Measurements from ENCODE around the gene PAQR6.
"Not testable (repeated sequence)": the region's sequence is repeated elsewhere in the genome, so short reads cannot be mapped to it uniquely, and the experiment has no call there.

PAQR6 gene

DNA sequence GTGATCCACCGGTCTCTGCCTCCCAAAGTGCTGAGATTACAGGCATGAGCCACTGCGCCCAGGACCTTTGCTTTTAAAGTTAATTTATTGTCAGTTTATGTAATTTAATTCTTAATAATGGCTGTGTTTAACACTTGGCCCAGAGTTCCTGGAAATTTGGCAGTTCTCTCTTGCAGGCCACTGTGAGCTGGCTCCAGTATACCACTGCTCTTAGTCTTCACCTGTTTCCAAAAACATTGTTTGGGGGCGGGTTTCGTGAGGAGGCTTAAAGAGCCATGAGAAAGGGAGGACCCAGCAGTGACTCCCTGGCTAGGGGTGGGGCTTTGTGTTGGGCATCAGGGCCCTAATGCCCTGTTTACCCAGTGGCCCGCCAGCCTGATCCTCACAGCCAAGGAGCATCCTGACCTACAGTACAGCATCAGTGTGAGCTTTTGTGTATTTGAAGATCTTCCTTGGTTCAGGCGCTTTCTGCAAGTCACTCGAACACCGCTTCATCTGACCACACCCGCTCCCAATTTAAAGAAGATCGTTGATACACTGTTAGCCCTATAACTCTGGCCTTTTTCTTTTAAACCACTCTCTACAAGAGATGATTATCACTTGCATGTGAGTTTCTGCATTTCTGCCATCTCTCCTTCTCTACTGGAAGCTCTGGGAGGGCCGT lies 17.9 kb downstream of the PAQR6 start:
- DNase-seq: no peak

DNA sequence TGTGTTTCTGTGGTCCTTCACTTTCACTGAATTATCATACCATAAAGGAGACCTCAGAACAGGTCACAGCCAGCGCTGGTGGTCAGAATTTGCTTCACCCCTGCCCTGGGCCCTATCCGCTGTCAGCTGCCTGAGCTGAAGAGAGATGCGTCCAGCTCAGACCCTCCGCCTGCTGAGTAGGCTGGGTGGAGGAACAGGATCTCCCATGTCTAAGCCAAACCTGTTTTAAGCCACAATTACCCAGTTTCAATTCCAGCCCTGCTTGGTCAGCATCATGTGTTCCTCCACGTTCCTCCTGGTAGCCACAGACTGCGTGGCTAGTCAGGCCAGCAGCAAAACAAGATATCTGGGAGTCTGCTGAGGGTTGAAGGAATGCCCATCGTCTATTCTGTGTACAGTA lies 19.4 kb downstream of the PAQR6 start:
- peak; percentile 42 for DNase-seq

DNA sequence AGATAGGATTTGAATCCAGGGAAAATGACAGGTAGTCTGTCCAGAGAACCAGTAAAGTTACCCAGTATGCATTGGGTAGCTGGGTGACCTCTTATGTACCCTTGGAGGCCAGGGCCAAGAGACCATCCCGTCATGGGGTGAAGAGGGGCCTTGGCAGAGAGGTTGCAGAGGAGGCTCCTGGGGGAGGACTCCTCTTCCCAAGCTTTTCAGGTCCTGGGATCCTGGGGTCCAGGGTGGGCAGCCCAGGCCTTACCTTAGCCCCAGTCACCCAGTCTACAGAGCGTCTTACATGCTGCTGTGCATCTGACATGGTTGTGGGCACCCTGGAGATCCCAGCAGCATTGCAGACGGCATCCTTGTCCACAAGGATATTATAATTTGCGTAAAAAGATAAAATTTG lies 21.1 kb downstream of the PAQR6 start:
- no peak for DNase-seq

DNA sequence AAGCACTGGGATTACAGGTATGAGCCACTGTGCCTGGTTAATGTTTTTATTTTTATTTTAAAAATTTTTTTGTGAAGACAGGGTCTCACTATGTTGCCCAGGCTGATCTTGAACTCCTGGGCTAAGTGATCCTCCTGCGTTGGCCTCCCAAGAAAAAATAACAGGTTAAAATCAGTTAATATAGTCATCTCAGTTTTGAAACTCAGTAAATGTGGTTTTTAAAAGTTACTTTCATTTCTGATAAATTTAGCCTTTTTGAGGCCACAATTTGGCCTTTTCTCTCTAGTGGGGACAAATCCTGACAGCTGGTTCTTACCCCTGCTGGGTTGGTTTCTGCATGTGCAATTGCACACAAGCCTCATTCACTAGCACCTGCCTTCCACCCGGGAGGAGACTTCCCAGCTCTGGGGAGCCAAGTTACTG lies 21.7 kb downstream of the PAQR6 start:
- peak; percentile 80 for DNase-seq

DNA sequence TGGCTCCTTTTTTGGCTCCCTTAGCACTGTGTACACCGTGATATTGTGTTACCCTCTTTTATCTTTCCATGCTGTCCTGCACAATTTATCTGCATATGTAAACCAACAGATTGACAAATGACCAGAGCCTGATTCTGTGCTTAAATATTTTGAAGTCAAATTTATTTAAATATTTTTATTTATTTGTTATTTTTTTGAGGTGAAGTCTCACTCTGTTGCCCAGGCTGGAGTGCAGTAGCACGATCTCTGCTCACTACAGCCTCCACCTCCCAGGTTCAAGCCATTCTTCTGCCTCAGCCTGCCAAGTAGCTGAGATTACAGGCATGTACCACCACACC lies 22.2 kb downstream of the PAQR6 start:
- no peak for DNase-seq

DNA sequence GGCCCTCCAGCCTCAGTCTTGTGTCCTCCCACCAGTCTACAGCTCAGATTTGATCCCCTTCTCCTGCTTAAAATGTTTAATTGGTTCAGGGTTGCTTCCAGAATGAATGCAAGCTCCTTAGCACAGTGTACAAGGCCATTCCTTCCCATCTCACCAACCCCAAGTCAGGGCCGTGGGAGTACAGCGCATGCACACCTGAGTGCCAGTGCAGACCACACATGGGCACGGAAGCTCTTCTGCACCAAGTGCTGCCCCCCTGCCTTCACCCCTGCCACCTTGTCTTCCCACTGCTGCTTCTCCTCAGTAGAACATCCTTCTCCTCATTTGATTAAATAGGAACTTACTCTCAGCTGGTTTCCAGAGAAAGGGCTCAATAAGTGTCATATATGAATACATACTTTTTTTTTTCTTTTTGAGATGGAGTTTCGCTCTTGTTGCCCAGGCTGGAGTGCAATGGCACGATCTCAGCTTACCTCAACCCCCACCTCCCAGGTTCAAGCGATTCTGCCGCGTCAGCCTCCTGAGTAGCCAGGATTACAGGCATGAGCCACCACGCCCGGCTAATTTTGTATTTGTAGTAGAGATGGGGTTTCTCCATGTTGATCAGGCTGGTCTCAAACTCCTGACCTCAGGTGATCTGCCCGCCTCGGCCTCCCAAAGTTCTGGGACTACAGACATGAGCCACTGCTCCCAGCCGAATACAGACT lies 25.7 kb downstream of the PAQR6 start:
- no peak for DNase-seq

DNA sequence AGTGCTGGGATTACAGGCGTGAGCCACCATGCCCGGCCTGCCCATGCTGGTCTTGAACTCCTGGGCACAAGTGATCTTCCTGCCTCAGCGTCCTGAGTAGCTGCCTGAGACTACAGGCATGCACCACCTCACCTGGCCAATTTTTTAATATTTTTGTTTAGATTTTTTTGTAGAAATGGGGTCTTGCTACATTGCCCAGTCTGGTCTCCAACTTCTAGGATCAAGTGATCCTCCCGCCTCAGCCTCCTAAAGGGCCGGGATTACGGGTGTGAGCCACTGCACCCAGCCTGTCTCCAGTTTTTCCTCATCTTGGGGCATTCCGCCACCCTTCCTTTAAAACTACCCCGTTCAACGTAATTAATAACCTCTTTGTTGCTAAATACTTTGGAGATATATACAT lies 27.6 kb downstream of the PAQR6 start:
- DNase-seq: no peak

DNA sequence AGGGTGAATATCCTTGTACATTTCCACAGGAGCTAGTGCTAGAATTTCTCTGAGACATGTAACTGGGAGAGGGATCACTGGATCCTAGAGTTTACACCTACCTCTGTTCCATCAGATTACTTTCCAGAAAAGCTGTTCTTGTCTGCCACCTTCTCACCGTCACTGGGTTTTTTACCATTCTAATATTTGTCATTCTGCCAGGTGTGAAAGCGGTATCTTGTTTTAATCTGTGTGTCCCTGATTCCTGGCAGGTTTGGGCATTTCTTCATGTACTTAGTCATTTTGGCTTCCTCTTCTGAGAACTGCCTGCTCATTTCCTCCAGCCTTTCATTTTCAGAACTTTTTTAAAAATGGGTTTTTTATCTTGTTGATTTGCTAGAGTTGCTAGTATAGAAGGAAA lies 30.0 kb downstream of the PAQR6 start:
- peak; percentile 43 for DNase-seq

DNA sequence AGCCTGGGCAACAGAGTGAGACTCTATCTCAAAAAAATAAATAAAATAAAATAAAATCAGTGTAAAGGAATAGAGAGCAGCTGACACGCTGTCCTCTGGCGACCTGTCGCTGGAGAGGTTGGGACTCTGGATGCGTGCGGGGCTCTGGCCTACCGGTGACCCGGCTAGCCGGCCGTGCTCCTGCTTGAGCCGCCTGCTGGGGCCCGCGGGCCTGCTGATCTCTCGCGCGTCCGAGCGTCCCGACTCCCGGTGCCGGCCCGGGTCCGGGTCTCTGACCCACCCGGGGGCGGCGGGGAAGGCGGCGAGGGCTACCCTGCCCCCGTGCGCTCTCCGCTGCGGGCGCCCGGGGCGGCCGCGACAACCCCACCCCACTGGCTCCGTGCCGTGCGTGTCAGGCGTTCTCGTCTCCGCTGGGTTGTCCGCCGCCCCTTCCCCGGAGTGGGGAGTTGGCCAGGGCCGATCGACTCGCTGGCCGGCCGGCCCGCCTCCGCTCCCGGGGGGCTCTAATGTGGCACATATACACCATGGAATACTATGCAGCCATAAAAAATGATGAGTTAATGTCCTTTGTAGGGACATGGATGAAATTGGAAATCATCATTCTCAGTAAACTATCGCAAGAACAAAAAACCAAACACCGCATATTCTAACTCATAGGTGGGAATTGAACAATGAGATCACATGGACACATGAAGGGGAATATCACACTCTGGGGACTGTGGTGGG lies 31.3 kb downstream of the PAQR6 start:
- not testable (repeated sequence) for DNase-seq

DNA sequence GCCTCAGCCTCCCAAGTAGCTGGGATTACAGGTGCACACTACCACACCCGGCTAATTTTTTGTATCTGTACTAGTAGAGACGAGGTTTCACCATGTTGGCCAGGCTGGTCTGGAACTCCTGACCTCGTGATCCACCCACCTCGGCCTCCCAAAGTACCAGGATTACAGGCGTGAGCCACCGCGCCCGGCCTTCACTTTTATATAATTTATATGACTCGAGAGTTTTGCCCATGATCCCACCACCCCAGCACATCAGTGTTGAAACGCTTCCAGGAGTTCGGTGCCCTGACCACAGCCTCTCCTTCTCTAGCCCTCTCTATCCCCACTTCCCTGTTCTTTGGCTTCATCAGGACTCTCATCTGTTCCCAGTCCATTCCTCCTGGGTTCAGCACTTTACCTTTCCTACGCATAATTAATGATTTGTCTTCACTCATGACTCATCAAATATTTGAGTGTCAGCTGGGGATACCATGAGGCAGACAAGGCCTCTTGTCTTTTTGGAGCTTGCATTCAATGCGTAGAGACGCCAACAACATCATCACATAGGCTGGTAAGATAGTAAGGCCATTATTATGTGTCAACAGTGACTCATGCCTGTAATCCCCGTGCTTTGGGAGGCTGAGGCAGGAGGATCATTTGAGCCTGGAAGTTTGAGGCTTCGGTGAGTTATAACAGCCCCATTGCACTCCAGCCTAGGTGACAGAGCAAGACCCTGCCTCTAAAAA lies 33.7 kb downstream of the PAQR6 start:
- peak; percentile 30 for DNase-seq

DNA sequence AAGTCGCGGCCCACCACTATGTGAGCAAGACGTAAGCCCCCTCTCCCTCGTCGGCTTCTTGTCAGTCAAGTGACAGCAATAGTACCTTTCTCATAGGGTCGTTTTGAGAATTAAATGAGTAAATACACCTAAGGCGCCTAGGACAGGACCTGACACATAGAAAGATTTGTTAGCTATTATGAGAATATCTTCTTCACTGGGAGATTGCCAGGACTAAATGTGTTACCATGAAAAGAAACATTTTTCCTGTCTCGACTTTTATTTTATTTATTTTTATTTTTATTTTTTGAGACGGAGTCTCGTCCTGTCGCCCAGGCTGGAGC lies 34.3 kb downstream of the PAQR6 start:
- no peak for DNase-seq

DNA sequence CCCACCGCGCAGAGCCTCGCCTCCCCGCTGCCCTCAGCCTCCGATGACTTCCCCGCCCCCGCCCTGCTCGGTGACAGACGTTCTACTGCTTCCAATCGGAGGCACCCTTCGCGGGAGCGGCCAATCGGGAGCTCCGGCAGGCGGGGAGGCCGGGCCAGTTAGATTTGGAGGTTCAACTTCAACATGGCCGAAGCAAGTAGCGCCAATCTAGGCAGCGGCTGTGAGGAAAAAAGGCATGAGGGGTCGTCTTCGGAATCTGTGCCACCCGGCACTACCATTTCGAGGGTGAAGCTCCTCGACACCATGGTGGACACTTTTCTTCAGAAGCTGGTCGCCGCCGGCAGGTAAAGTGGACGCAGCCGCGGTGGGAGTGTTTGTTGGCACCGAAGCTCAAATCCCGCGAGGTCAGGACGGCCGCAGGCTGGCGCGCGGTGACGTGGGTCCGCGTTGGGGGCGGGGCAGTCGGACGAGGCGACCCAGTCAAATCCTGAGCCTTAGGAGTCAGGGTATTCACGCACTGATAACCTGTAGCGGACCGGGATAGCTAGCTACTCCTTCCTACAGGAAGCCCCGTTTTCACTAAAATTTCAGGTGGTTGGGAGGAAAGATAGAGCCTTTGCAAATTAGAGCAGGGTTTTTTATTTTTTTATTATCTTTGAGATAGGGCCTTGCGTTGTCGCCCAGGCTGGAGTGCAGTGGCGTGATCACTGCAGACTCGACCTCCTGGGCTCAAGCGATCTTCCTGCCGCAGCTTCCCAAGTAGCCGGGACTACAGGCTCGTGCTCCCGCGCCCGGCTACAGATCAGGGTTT lies 34.8 kb downstream of the PAQR6 start, which contains the start of gene PMF1:
Gene PMF1, plus strand, starts transcription at position 175 of the 811 bp plus-strand sequence. Its CDS starts 9 bp downstream, at position 184.
- peak; percentile 91 for DNase-seq

DNA sequence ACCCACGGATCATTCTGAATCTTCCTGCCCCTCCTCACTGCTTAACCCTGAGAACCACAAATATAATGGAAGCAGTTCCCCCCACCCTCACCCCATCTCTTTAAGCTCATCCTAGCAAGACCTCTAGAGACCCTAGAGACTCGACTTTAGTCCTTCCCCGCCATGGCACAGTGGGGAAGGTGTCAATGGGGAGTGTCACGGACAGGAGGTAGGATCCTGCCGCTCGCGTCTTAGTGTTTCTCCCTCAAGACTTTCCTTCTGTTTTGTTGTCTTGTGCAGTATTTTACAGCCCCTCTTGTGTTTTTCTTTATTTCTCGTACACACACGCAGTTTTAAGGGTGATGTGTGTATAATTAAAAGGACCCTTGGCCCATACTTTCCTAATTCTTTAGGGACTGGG lies 35.7 kb downstream of the PAQR6 start:
- no peak for DNase-seq

DNA sequence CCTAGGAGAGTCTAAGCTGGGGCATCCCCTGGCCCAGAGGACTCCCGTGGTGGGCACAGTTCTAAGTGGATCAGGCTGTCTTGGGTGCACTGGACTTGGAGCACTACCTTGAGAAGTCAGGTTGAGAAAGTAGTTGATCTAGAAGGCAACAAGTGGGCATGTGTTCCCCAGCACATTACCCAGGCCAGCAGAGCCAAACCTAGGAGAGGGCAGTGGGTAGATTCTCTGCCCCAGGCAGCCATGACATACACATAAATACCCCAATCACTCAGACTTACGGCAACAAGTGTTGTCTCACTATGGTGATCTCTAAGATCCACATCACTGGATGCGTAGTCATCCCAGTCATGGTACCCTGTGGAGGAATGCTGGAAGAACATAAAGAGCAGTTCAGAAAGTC lies 36.6 kb downstream of the PAQR6 start:
- no peak for DNase-seq

DNA sequence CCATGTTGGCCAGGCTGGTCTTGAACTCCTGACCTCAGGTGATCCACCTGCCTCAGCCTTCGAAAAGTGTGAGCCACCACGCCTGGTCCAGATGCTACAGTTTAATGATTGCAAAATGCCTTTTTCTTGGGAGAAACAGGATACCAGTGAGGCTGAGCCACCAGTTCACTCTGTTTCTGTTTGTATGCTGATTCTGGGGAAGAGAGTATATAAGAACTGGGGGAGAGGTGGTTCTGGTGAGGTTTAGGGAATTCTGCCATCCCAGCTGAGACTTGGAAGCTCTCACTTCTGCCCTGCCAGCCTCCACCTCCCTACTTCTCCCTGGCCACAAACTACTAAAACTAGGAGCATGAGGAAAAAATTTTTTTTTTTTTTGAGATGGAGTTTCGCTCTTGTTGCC lies 43.2 kb downstream of the PAQR6 start:
- DNase-seq: no peak

DNA sequence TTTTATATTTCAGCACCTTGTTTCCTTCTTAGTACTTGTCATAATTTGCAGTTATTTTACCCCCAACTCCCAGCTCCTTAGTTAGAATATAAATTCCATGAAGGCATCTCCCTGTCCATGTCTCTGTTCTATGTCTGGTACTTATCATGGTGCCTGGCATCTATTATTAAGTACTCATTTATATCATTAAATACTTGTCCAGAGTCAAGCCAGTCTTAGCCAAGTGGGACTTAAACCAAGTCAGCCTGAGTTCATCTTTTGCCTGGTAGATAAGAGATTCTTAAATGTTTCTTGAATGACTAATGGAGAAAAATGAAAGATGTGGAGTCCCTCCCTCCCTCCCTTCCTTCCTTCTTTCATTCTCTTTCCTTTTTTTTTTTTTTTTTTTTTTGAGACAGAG lies 44.5 kb downstream of the PAQR6 start:
- DNase-seq: no peak

DNA sequence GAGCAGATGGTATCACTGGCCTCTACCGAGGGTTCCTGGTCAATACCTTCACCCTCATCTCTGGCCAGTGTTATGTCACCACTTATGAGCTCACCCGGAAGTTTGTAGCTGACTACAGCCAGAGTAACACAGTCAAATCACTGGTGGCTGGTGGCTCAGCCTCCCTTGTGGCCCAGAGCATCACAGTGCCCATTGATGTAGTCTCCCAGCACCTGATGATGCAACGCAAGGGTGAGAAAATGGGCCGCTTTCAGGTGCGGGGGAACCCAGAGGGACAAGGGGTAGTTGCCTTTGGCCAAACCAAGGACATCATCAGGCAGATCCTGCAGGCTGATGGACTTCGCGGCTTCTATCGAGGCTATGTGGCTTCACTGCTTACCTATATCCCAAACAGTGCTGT lies 47.8 kb downstream of the PAQR6 start:
- DNase-seq: no peak

DNA sequence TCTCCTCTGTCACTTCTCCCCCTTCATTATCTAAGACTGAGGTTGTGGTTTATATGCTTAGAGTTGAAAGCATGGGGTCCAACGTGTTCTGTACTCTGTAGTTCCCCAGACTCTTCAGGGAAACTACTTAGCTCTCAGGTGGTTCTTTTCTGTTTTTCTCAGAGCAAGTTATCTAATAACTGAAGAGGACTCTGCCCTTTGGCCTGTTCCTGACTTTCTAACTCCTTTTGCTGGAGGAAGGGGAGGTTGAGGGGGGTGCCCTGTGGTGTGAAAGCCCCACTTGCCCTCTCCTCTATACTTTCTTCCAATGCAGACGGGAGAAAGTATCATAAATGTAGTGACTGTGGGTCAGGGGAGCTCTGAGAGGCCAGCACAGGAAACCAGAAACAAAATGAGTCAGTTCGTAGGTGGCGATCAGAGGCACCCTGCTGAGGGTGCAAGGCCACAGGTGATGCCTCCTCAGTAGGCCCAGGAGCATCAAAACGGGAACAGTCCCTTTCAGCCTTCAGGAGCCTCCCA lies 49.0 kb downstream of the PAQR6 start:
- DNase-seq: no peak

DNA sequence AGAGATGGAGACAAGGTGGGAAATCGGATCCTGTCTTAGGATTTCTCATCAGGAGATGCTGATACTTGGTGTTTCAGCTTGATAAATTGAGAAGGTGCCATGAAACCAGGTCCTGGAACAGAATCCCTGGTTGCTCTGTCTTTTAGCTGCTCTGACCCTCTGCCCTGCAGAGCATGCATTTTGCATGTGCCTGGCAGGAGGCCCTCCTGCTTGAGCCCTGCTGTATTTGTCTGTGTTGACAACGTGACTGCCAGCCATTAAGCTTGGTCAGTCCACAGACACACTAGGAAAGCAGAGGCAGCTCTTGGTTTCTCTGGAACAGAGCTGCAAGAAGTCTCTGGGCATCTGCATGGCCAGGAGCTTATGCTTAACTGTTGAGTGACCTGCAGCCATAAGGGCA lies 51.4 kb downstream of the PAQR6 start:
- DNase-seq: no peak

DNA sequence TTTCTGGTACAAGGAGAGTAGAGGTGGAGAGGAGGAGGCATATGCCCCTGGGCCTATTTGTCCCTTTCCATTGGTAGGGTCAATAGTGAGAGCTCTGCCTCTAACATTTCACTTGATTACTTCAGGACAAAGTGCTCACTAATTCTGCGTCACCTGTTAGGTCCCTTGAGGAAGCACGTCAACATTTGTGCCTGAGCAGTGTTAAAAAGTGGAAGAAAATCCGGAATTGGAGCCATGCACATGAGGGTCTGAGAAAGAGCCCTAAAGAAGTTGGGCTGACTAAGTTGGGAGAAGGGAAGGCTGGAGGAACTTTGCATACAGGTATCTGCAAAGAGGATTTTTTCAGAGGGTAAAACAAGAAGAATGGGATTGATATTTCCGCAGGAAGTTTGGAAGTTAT lies 52.0 kb downstream of the PAQR6 start:
- DNase-seq: no peak

DNA sequence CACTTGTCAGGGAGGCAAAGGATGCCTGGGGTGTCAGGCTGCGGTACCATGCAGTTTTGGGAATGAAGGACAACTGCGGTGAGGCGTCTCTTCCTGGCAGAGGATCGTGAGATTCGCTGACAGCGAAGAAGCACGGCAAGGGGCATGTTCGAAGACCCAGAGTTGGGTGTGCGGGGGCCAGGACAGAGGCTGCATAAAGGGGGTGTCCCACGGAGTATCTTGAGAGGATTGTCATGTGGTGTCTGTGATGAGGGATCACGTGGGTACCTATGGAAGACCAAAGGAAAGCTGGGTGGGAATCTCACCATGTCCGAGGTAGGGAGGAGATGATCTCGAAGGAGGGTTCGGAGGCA lies 53.6 kb downstream of the PAQR6 start:
- DNase-seq: no peak

DNA sequence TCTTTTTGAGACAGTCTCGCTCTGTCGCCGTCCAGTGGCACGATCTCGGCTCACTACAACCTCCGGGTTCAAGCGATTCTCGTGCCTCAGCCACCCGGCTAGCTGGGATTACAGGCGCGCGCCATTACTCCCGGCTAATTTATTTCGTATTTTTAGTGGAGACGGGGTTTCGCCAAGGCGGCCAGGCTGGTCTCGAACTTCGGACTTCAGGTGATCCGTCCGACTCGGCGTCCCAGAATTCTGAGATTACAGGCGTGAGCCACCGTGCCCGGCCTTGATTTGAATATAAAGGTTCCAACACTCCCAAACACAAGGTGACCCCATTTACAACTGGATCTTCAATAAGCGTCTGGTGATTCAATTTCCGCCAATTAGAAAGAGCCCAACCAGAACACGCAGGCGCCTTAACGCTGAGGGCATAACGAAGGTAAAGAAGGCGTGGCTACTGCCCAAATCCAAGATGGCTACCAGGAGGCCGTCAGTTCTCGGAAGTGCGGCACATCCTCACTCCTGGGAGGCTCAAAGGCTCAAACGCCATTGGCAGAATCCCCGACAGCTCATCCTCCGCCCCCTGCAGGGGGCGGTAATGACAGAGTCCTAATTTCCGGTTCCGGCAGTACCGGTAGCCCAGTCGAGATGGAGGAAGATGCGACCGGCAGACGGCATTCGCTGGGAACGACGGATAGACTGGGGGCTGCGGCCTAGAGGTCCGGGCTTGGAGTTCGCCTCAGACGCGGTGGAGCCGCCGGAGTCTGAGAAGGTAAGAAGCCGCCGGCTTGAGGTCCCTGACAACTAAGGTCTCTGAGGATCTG lies 54.2 kb downstream of the PAQR6 start, which contains the start of gene SLC25A44:
Gene SLC25A44, plus strand, starts transcription at position 617 of the 812 bp plus-strand sequence. CDS start 5,744 bp downstream, outside the sequence.
- peak; percentile 99 for DNase-seq

Data from MV-4-11 (cell line).